Measurements from ENCODE around the gene CMSS1.

GRCh38 chr3:99923873-99924272, 106.2 kb downstream of the CMSS1 start:
- TF ChIP-seq CTCF (IDR thresholded peaks at IDR 0.05; ENCODE audit: low read length) = no peak
- no peak for TF ChIP-seq EZH2 (optimal IDR thresholded peaks at IDR 0.05; ENCODE audit: low read depth, low read length)
- TF ChIP-seq EZH2phosphoT487 (IDR thresholded peaks at IDR 0.05; ENCODE audit: low read length) = no peak

Data from MM.1S (cell line).